ENCODE data around the gene SLC25A42. TPM values are rescaled to one million over a fixed set of nuclear protein-coding genes. Genes with fewer than 3 reads are reported as not detected.
"Not testable (repeated sequence)": the region's sequence is repeated elsewhere in the genome, so short reads cannot be mapped to it uniquely, and the experiment has no call there.

SLC25A42 gene
- total RNA-seq, 1 experiment from 2014 or later = 3.5 TPM

GRCh38 chr19:19098703-19099632 is 35.2 kb downstream of the SLC25A42 start:
- no peak for TF ChIP-seq EZH2 (IDR thresholded peaks at IDR 0.05; ENCODE audit: borderline replicate concordance, low read depth, low read length, poor library complexity, severe bottlenecking)
- TF ChIP-seq, protein P1, sequence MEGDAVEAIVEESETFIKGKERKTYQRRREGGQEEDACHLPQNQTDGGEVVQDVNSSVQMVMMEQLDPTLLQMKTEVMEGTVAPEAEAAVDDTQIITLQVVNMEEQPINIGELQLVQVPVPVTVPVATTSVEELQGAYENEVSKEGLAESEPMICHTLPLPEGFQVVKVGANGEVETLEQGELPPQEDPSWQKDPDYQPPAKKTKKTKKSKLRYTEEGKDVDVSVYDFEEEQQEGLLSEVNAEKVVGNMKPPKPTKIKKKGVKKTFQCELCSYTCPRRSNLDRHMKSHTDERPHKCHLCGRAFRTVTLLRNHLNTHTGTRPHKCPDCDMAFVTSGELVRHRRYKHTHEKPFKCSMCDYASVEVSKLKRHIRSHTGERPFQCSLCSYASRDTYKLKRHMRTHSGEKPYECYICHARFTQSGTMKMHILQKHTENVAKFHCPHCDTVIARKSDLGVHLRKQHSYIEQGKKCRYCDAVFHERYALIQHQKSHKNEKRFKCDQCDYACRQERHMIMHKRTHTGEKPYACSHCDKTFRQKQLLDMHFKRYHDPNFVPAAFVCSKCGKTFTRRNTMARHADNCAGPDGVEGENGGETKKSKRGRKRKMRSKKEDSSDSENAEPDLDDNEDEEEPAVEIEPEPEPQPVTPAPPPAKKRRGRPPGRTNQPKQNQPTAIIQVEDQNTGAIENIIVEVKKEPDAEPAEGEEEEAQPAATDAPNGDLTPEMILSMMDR (conservative IDR thresholded peaks at IDR 0.05; ENCODE audit: low read depth, low read length) = no peak
- no peaks in the 10 kb centered on the region for H3K4me1 ChIP-seq (ENCODE audit: insufficient read depth, low read length, poor library complexity, severe bottlenecking)
- no peaks in the 10 kb centered on the region for H3K36me3 ChIP-seq (ENCODE audit: insufficient read depth, low read length, poor library complexity, severe bottlenecking)
- intact Hi-C loops (cut with micrococcal nuclease; ENCODE audit: unreplicated experiment) = no loop called here
- no peaks in the 10 kb centered on the region for H3K9me3 ChIP-seq (ENCODE audit: low read depth, low read length, poor library complexity, severe bottlenecking)
- no peak overlapping the region for H3K27ac ChIP-seq (ENCODE audit: low read depth, low read length, poor library complexity, severe bottlenecking)
- H3K4me3 ChIP-seq (ENCODE audit: low read depth, low read length, poor library complexity, severe bottlenecking) = no peak overlapping the region
- ChIA-PET CTCF (no interaction called here), POLR2A (ENCODE audit: low non-redundant PET) (no interaction called here)
- no peaks in the 10 kb centered on the region for H3K27me3 ChIP-seq (replicated peaks; ENCODE audit: insufficient read depth, low read depth, low read length, poor library complexity)
- BruUV-seq (replicated peaks) = no TSS peak
- no peak for DNase-seq (ENCODE audit: low spot score)

GRCh38 chr19:19101540-19101939 is 37.7 kb downstream of the SLC25A42 start:
- ChIA-PET POLR2A (ENCODE audit: low non-redundant PET) (no interaction called here), CTCF (no interaction called here)
- no peak overlapping the region for H3K4me3 ChIP-seq (ENCODE audit: low read depth, low read length, poor library complexity, severe bottlenecking)
- peaks cover 12% of the 10 kb centered on the region for H3K4me1 ChIP-seq (ENCODE audit: insufficient read depth, low read length, poor library complexity, severe bottlenecking)
- no TSS peak for BruUV-seq (replicated peaks)
- H3K36me3 ChIP-seq (ENCODE audit: insufficient read depth, low read length, poor library complexity, severe bottlenecking) = no peaks in the 10 kb centered on the region
- no peak for TF ChIP-seq EZH2 (IDR thresholded peaks at IDR 0.05; ENCODE audit: borderline replicate concordance, low read depth, low read length, poor library complexity, severe bottlenecking)
- TF ChIP-seq, protein P1 (conservative IDR thresholded peaks at IDR 0.05; ENCODE audit: low read depth, low read length) = no peak
- H3K27me3 ChIP-seq (replicated peaks; ENCODE audit: insufficient read depth, low read depth, low read length, poor library complexity) = no peaks in the 10 kb centered on the region
- intact Hi-C loops (cut with micrococcal nuclease; ENCODE audit: unreplicated experiment) = no loop called here
- H3K9me3 ChIP-seq (ENCODE audit: low read depth, low read length, poor library complexity, severe bottlenecking) = no peaks in the 10 kb centered on the region
- DNase-seq (ENCODE audit: low spot score) = no peak
- no peak overlapping the region for H3K27ac ChIP-seq (ENCODE audit: low read depth, low read length, poor library complexity, severe bottlenecking)

DNA sequence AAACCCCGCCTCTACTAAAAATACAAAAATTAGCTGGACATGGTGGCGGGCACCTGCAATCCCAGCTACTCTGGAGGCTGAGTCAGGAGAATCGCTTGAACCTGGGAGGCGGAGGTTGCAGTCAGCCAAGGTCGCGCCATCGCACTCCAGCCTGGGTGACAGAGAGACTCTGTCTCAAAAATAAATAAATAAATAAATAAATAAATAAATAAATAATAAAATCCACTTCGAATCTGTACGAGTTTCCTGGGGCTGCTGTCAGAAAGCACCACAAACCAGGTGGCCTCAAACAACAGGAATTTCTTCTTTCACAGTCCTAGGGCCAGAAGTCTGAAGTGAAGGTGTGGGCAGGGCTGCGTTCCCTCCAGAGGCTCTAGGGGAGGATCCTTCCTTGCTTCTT is 38.8 kb downstream of the SLC25A42 start:
- CTCF ChIA-PET; H3K27me3 ChIP-seq (replicated peaks; ENCODE audit: insufficient read depth, low read depth, low read length, poor library complexity); intact Hi-C loops (cut with micrococcal nuclease; ENCODE audit: unreplicated experiment); H3K4me3 ChIP-seq (ENCODE audit: low read depth, low read length, poor library complexity, severe bottlenecking); DNase-seq (ENCODE audit: low spot score); BruUV-seq (replicated peaks); H3K9me3 ChIP-seq (ENCODE audit: low read depth, low read length, poor library complexity, severe bottlenecking); H3K27ac ChIP-seq (ENCODE audit: low read depth, low read length, poor library complexity, severe bottlenecking); H3K36me3 ChIP-seq (ENCODE audit: insufficient read depth, low read length, poor library complexity, severe bottlenecking): not testable (repeated sequence)
- POLR2A ChIA-PET (ENCODE audit: low non-redundant PET) = interaction anchor here (0.6 kb wide), 1 partner anchor 64 kb away, joined by 4 read pairs; no protein-coding TSS in a partner anchor
- peaks cover 12% of the 10 kb centered on the region for H3K4me1 ChIP-seq (ENCODE audit: insufficient read depth, low read length, poor library complexity, severe bottlenecking)

Data from A673 (cell line).